Osteocyte (in vitro differentiated cells): ENCODE measurements around the gene CDH13. TPM values are rescaled to one million over a fixed set of nuclear protein-coding genes. Genes with fewer than 3 reads are reported as not detected.
A peak's percentile ranks its signal among the peaks of the same experiment; 100 is the strongest.

Experiments used
- DNase-seq: peaks from one replicate; pipeline ENCODE4 v3.0.0; 2021; ENCODE audit warnings: mixed read lengths; ENCODE audit not compliant: unreplicated experiment; ENCODE audit errors: extremely low spot score
- H3K27ac Mint-ChIP-seq: one replicate; pipeline ENCODE4 v1.8.0; 2021; ENCODE audit warnings: mild to moderate bottlenecking, mixed read lengths; ENCODE audit not compliant: unreplicated experiment
- H3K27me3 Mint-ChIP-seq: one replicate; pipeline ENCODE4 v1.8.0; 2021; ENCODE audit warnings: mixed read lengths; ENCODE audit not compliant: unreplicated experiment
- H3K36me3 Mint-ChIP-seq: one replicate; pipeline ENCODE4 v1.8.0; 2021; ENCODE audit warnings: mixed read lengths; ENCODE audit not compliant: unreplicated experiment
- H3K4me1 Mint-ChIP-seq: one replicate; pipeline ENCODE4 v1.8.0; 2021; ENCODE audit warnings: mixed read lengths; ENCODE audit not compliant: unreplicated experiment
- H3K4me3 Mint-ChIP-seq: one replicate; pipeline ENCODE4 v1.8.0; 2021; ENCODE audit warnings: mild to moderate bottlenecking, moderate library complexity, mixed read lengths; ENCODE audit not compliant: unreplicated experiment
- H3K9me3 Mint-ChIP-seq: one replicate; pipeline ENCODE4 v1.8.0; 2021; ENCODE audit warnings: mixed read lengths; ENCODE audit not compliant: unreplicated experiment
- total RNA-seq: library from RNA; stranded (reverse); gene quantifications from 2 replicates; pipeline ENCODE4 v1.2.1, GENCODE V29; 2021
- TF ChIP-seq, protein P1 (sequence below): fragments of 200-600 bp; sonication (generic); IDR thresholded peaks from 2 replicates; pipeline ENCODE4 v1.5.0; 2021; ENCODE audit warnings: antibody characterized with exemption, mild to moderate bottlenecking, moderate library complexity

The CDH13 gene
- total RNA-seq, 1 donor from 2014 or later = 27.0 TPM

DNA sequence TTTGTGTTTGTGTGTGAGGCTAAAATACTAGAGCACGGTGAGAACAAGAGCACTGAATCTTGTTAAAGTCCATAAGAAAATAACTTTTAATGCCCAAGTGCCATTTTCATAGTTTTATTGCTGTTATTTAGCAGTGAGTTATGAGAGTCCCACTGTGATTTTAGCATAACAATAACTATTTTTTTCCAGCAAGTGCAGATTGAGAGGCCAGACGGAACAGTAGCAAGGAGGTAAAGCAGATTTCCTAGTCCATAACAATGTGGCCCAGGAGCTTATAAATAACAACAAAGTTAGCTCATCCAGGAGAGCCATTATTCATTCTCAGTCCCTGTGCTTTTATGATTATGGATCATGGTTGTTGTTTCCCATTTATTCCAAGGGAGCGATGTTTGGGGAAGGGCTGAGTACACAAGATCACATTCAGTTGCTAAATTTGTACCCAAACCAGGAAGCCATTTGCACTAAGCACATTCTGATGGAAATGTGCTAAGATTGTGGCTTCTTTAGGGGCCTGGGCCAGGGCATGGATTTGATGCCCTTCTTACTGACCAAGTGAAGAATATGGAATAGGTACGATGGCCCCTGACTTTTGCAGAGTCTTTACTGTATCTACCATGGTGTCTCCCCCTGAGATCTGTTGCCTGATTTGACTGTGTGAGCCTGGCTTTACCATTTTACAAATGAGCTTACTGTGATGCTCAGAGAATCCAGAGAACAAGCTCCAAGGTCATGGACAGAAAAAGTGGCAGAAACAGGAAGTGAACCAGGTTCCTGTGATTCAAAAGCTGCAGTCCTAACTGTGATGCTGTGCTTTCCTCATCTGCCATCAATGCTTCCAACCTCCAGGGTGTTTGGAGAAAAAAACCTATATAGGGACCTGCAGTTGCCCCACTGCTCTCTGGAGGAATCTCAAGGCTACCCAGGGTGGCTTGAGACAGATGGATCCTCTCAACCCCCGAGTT lies 976.3 kb downstream of the CDH13 start:
- no peak overlapping the region for H3K4me3 Mint-ChIP-seq
- TF ChIP-seq, protein P1, sequence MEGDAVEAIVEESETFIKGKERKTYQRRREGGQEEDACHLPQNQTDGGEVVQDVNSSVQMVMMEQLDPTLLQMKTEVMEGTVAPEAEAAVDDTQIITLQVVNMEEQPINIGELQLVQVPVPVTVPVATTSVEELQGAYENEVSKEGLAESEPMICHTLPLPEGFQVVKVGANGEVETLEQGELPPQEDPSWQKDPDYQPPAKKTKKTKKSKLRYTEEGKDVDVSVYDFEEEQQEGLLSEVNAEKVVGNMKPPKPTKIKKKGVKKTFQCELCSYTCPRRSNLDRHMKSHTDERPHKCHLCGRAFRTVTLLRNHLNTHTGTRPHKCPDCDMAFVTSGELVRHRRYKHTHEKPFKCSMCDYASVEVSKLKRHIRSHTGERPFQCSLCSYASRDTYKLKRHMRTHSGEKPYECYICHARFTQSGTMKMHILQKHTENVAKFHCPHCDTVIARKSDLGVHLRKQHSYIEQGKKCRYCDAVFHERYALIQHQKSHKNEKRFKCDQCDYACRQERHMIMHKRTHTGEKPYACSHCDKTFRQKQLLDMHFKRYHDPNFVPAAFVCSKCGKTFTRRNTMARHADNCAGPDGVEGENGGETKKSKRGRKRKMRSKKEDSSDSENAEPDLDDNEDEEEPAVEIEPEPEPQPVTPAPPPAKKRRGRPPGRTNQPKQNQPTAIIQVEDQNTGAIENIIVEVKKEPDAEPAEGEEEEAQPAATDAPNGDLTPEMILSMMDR = no peak
- H3K36me3 Mint-ChIP-seq = no peaks in the 10 kb centered on the region
- peak; percentile 32 for DNase-seq
- no peaks in the 10 kb centered on the region for H3K27me3 Mint-ChIP-seq
- H3K4me1 Mint-ChIP-seq = peaks cover 3% of the 10 kb centered on the region
- H3K9me3 Mint-ChIP-seq = no peaks in the 10 kb centered on the region
- H3K27ac Mint-ChIP-seq = no peak overlapping the region

DNA sequence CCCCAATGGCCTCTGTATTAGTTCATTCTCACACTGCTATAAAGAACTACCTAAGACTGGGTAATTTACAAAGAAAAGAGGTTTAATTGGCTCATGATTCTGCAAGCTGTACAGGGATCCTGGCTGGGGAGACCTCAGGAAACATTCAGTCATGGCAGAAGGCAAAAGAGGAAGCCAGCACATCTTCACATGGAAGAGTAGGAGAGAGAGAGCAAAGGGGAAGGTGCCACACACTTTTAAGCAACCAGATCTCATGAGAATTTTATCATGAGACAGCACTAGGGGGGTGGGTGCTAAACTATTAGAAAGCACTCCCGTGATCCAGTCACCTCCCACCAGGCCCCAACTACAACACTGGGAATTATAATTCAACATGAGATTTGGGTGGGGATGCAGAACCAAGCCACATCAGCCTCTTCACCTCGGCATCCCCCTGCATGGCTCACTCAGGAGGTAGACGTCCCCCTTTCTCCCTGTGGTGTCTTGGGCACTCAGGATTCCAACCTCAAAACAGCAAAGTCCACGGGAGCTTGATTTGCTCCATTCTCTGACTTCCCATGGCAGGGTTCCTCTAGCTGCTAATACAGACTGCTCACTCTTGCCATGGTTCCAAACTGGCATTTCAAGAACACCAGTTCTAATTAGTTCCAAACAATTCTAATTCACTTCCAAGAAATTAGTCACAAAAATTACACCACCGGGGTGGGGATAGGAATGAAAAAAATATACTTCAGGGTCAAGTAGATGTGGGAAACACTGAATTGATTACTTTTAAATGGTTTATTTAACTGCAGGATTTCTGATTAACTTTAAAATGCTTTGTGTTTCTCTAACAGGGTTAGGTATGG lies 977.2 kb downstream of the CDH13 start:
- TF ChIP-seq, protein P1 = no peak
- Mint-ChIP-seq H3K4me3 (no peak overlapping the region), H3K27ac (no peak overlapping the region), H3K27me3 (no peaks in the 10 kb centered on the region), H3K9me3 (no peaks in the 10 kb centered on the region), H3K4me1 (peaks cover 3% of the 10 kb centered on the region), H3K36me3 (no peaks in the 10 kb centered on the region)
- DNase-seq = peak; percentile 36

DNA sequence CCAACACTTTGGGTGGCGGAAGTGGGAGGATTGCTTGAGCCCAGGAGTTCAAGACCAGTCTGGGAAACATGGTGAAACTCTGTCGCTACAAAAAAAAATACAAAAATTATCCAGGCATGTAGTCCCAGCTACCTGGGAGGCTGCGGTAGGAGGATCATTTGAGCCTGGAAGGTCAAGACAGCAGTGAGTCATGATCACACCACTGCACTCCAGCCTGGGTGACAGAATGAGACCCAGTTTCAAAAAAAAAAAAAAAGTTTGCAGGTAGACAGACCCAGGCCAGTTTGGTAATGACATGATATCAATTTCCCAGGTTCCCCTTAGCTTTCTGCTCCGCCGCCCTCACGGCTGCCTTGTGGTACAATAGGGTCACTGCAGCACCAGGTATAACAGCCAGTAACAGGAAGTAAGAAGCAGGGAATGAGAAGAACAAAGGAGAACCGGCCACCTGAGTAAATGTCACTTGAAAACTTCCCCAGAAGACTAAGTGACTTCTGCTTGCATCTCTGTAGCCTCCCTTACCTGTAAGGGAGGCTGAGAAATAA lies 979.8 kb downstream of the CDH13 start:
- Mint-ChIP-seq H3K4me1 (peaks cover 3% of the 10 kb centered on the region), H3K27ac (no peak overlapping the region), H3K4me3 (no peak overlapping the region), H3K36me3 (no peaks in the 10 kb centered on the region), H3K27me3 (no peaks in the 10 kb centered on the region), H3K9me3 (peaks cover 2% of the 10 kb centered on the region)
- TF ChIP-seq, protein P1 = no peak
- peak; percentile 44 for DNase-seq

DNA sequence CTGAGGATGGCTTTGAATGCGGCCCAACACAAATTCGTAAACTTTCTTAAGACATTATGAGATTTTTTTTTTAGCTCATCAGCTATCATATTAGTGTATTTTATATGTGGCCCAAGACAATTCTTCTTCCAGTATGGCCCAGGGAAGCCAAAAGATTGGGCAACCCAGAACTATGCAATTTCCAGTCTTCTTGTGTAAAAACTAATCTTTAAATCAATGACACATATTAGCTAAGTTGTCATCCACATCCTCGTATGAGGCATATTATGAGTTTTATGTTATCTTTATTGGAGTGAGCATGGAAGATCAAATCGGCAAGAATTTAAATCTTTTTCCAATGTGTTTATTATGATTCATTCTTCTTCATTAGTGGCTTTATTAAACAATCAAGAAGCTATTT lies 982.4 kb downstream of the CDH13 start:
- TF ChIP-seq, protein P1 = no peak

More for the DNA sequence above, 982.4 kb downstream of the CDH13 start:
- Mint-ChIP-seq H3K36me3 (peaks cover 1% of the 10 kb centered on the region), H3K9me3 (peaks cover 19% of the 10 kb centered on the region), H3K27me3 (no peaks in the 10 kb centered on the region), H3K4me1 (peaks cover 3% of the 10 kb centered on the region), H3K4me3 (no peak overlapping the region), H3K27ac (no peak overlapping the region)
- DNase-seq = peak; percentile 10
